GM12878 (cell line): ENCODE results near the gene SIRT3. TPM values are rescaled to one million over a fixed set of nuclear protein-coding genes. Genes with fewer than 3 reads are reported as not detected.

ENCODE experiments used
- ATAC-seq: fragments of 200-7000 bp; cut with Tn5 transposase; 3 replicates; pipeline ENCODE4 v1.9.1; 2020; ENCODE audit warnings: mild to moderate bottlenecking, moderate library complexity
- BruUV-seq: library from RNA; stranded (reverse); fragments of 400-500 nt; replicated peaks from 2 replicates; lab custom pipeline; 2021; lab: Mats Ljungman, UMichigan
- CTCF ChIA-PET: fragments of 300-600 bp; sonication (Branson Sonifier 250); formaldehyde crosslinking; extraction: SDS; loops from one replicate; lab custom pipeline; 2021; ENCODE audit warnings: inconsistent platforms; lab: Yijun Ruan, JAX
- POLR2A ChIA-PET: fragments of 350-600 bp; formaldehyde crosslinking; extraction: SDS; loops from one replicate; lab custom pipeline; 2021; ENCODE audit warnings: inconsistent platforms; lab: Charles Lee
- RAD21 ChIA-PET: fragments of 300-600 bp; sonication (Branson Sonifier 250); formaldehyde crosslinking; loops from one replicate; lab custom pipeline; 2023; ENCODE audit warnings: antibody characterized with exemption; ENCODE audit not compliant: unreplicated experiment; lab: Charles Lee
- SMC1A ChIA-PET: fragments of 300-600 bp; sonication (Branson Sonifier 250); formaldehyde crosslinking; loops from one replicate; lab custom pipeline; 2023; ENCODE audit not compliant: unreplicated experiment, uncharacterized antibody; lab: Charles Lee
- DNase-seq: peaks from one replicate; pipeline ENCODE4 v3.0.0-alpha.2; 2011; ENCODE audit warnings: low read depth, low spot score
- FAIRE-seq: peaks from 3 replicates; lab custom pipeline; 2011; peaks lifted over from hg19 to GRCh38; lab: Jason Lieb, UNC
- H2AFZ ChIP-seq: 2 replicates; pipeline ENCODE4 v1.6.0; 2011; ENCODE audit warnings: low read depth, low read length, control low read depth; ENCODE audit not compliant: control insufficient read depth
- H3K27ac ChIP-seq: 2 replicates; pipeline ENCODE4 v1.5.1; 2011; ENCODE audit warnings: control low read depth; ENCODE audit not compliant: control insufficient read depth, insufficient read depth
- H3K27me3 ChIP-seq, 2 experiments: replicated peaks in 1 of 2; 2 replicates each; pipeline versions ENCODE4 v1.6.0 to v1.6.1; 2011; ENCODE audit warnings: low read length in 1 of 2; ENCODE audit not compliant: control insufficient read depth in 2 of 2, insufficient read depth in 2 of 2
- H3K36me3 ChIP-seq, 2 experiments: 2 replicates each; pipeline ENCODE4 v1.5.1; 2011; ENCODE audit warnings: low read length in 1 of 2; ENCODE audit not compliant: control insufficient read depth in 2 of 2, insufficient read depth in 2 of 2
- H3K4me1 ChIP-seq: 2 replicates; pipeline ENCODE4 v1.6.1; 2011; ENCODE audit warnings: mild to moderate bottlenecking, low read length, moderate library complexity, mixed read lengths; ENCODE audit not compliant: control insufficient read depth, insufficient read depth
- H3K4me2 ChIP-seq: 2 replicates; pipeline ENCODE4 v1.6.0; 2011; ENCODE audit warnings: control low read depth; ENCODE audit not compliant: control insufficient read depth, insufficient read depth
- H3K4me3 ChIP-seq: fragments of 200-600 bp; sonication (generic); 2 replicates; pipeline ENCODE4 v1.5.1; 2016
- H3K79me2 ChIP-seq: 2 replicates; pipeline ENCODE4 v1.6.0; 2011; ENCODE audit warnings: low read length; ENCODE audit not compliant: control insufficient read depth, insufficient read depth
- H3K9ac ChIP-seq: 2 replicates; pipeline ENCODE4 v1.8.0; 2011; ENCODE audit warnings: low read length, control low read depth, mixed read lengths; ENCODE audit not compliant: control insufficient read depth, insufficient read depth
- H3K9me3 ChIP-seq: replicated peaks from 3 replicates; pipeline ENCODE4 v1.5.1; 2011; ENCODE audit warnings: mild to moderate bottlenecking, low read length; ENCODE audit not compliant: control insufficient read depth, insufficient read depth
- H4K20me1 ChIP-seq: 2 replicates; pipeline ENCODE4 v1.6.0; 2011; ENCODE audit not compliant: control insufficient read depth, insufficient read depth
- DPF2 ChIP-seq: fragments of 450-650 bp; IDR thresholded peaks from 2 replicates; pipeline ENCODE4 v1.6.1; 2017; ENCODE audit warnings: mild to moderate bottlenecking
- PAX8 ChIP-seq: fragments of 450-650 bp; IDR thresholded peaks from 2 replicates; pipeline ENCODE4 v1.6.1; 2017; ENCODE audit warnings: mild to moderate bottlenecking, moderate library complexity
- POLR2A ChIP-seq: IDR thresholded peaks from 2 replicates; pipeline ENCODE4 v1.6.1; 2011; ENCODE audit warnings: low read depth, mild to moderate bottlenecking, low read length
- WGBS: methylation state at CpG from one replicate; pipeline ENCODE4 v1.1.6; 2016; ENCODE audit warnings: low lambda C conversion rate; ENCODE audit not compliant: insufficient replicate concordance, insufficient coverage; ENCODE audit errors: missing lambda C conversion rate; 5-methylcytosine and 5-hydroxymethylcytosine counted together
- in situ Hi-C: fragments of 300-500 bp; cut with MboI; formaldehyde crosslinking; loops from 9 replicates; pipeline ENCODE4 v1.14.3; 2018; ENCODE audit warnings: mixed read lengths
- intact Hi-C: fragments of 100-400 bp; cut with micrococcal nuclease; formaldehyde crosslinking; loops from one replicate; pipeline ENCODE4 v1.14.2; 2022; ENCODE audit not compliant: unreplicated experiment
- polyA plus RNA-seq, 11 experiments: library from polyadenylated mRNA; depleted of rRNA in 4 of 11; unstranded in 6 of 11; stranded (reverse) in 5 of 11; fragments of >200 nt; fragmentation: Nextera tagmentation in 4 of 11; fragmentation: Illumina TruSeq in 1 of 11; extraction: Ambion mirVana in 4 of 11; extraction: Trizol in 1 of 11; gene quantifications; 1 replicate in 1 of 11; 2 replicates in 10 of 11; pipeline versions ENCODE4 v1.2.1 to v1.2.3, GENCODE V29; 2011 to 2016; ENCODE audit warnings: inconsistent platforms in 2 of 11, missing spikeins in 2 of 11, low read depth in 1 of 11
- total RNA-seq, 4 experiments: library from RNA; depleted of rRNA in 3 of 4; stranded (reverse); fragments of >200 nt in 3 of 4; fragmentation: Illumina TruSeq in 1 of 4; extraction: Trizol in 1 of 4; gene quantifications; 2 replicates each; pipeline versions ENCODE4 v1.2.1 to v1.2.3, GENCODE V29; 2013 to 2021
- TF ChIP-seq, protein P1 (sequence below): IDR thresholded peaks from 2 replicates; pipeline ENCODE4 v1.6.1; 2011; ENCODE audit warnings: borderline replicate concordance, low read depth, mild to moderate bottlenecking, moderate library complexity, mixed read lengths, low read length; ENCODE audit not compliant: insufficient read depth; ENCODE audit errors: extremely low read length
- TF ChIP-seq, protein P2 (sequence below): IDR thresholded peaks from 2 replicates; pipeline ENCODE4 v1.6.1; 2012; ENCODE audit warnings: improper control_type of control experiment, low read depth, low read length; ENCODE audit not compliant: insufficient replicate concordance

Gene SIRT3
- total and polyA plus RNA-seq, 10 of the 15 experiments (the other 5 are each of a cell fraction or from before 2014, with no cell fraction given): 0.90 to 23.2 (median 12.6) TPM

DNA sequence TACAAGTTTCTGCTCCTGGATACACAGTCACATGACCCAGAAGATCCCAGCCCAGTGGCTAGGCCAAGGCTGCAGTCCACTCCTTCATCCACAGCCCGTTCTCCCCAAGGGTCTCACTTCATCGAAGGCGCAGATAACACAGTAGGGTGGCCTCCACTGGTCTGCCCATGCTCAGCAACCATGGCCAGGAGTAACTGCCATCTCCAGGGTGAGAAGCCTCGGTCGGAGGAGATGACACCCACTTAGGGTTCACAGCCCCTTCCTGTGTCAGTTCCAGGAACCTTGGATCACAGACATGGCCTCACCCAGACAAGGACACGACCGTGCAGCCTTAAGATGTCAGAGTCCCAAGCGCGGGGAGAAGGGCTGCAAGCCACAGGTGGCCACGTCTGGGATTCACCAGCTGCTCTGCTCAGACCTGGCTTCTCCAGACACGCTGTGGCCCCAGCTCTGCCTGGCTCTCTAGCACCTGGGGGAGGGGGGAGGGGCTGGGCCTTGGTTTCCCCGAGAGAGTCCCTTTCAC is 31.5 kb downstream of the SIRT3 start:
- Histone ChIP-seq H4K20me1 (peaks cover 11% of the 10 kb centered on the region), H3K79me2 (peaks cover 44% of the 10 kb centered on the region), H3K27me3 (no peaks in the 10 kb centered on the region), H3K9me3 (no peaks in the 10 kb centered on the region), H3K27ac (no peak overlapping the region), H3K9ac (no peak overlapping the region), H3K36me3 (peaks cover 4 to 22% of the 10 kb centered on the region in 2 experiments), H2AFZ (no peak overlapping the region), H3K4me2 (no peak overlapping the region), H3K4me3 (no peak overlapping the region), H3K4me1 (peaks cover 14% of the 10 kb centered on the region)
- BruUV-seq: no TSS peak
- RAD21 ChIA-PET: no interaction called here
- no peak for FAIRE-seq
- ATAC-seq: no peak
- DNase-seq: no peak
- POLR2A ChIA-PET: interaction anchor here (0.6 to 2.2 kb wide), 3 partner anchors 12 to 244 kb away, joined by 4 to 6 read pairs (median 5); no protein-coding TSS in a partner anchor
- intact Hi-C loops (loop anchor here (5.0 to 10.0 kb wide), 3 partner anchors 103 to 240 kb away; partner anchors contain the start of genes ANO9 and IFITM2), in situ Hi-C loops (loop anchor here (5.0 to 10.0 kb wide), 2 partner anchors 160 to 303 kb away; partner anchors contain the start of genes B4GALNT4 and RNH1)
- WGBS: 90% methylated on average over 12 of the region's 12 CpGs
- CTCF ChIA-PET: interaction anchor here (1.3 kb wide), 1 partner anchor 53 kb away, joined by 3 read pairs; no protein-coding TSS in a partner anchor
- TF ChIP-seq, protein P1, sequence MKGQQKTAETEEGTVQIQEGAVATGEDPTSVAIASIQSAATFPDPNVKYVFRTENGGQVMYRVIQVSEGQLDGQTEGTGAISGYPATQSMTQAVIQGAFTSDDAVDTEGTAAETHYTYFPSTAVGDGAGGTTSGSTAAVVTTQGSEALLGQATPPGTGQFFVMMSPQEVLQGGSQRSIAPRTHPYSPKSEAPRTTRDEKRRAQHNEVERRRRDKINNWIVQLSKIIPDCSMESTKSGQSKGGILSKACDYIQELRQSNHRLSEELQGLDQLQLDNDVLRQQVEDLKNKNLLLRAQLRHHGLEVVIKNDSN: no peak
- TF ChIP-seq PAX8: no peak
- TF ChIP-seq POLR2A: 0 out of 2 replicates have a peak, but pooled peaks have one; percentile 32
- TF ChIP-seq DPF2: no peak
- TF ChIP-seq, protein P2, sequence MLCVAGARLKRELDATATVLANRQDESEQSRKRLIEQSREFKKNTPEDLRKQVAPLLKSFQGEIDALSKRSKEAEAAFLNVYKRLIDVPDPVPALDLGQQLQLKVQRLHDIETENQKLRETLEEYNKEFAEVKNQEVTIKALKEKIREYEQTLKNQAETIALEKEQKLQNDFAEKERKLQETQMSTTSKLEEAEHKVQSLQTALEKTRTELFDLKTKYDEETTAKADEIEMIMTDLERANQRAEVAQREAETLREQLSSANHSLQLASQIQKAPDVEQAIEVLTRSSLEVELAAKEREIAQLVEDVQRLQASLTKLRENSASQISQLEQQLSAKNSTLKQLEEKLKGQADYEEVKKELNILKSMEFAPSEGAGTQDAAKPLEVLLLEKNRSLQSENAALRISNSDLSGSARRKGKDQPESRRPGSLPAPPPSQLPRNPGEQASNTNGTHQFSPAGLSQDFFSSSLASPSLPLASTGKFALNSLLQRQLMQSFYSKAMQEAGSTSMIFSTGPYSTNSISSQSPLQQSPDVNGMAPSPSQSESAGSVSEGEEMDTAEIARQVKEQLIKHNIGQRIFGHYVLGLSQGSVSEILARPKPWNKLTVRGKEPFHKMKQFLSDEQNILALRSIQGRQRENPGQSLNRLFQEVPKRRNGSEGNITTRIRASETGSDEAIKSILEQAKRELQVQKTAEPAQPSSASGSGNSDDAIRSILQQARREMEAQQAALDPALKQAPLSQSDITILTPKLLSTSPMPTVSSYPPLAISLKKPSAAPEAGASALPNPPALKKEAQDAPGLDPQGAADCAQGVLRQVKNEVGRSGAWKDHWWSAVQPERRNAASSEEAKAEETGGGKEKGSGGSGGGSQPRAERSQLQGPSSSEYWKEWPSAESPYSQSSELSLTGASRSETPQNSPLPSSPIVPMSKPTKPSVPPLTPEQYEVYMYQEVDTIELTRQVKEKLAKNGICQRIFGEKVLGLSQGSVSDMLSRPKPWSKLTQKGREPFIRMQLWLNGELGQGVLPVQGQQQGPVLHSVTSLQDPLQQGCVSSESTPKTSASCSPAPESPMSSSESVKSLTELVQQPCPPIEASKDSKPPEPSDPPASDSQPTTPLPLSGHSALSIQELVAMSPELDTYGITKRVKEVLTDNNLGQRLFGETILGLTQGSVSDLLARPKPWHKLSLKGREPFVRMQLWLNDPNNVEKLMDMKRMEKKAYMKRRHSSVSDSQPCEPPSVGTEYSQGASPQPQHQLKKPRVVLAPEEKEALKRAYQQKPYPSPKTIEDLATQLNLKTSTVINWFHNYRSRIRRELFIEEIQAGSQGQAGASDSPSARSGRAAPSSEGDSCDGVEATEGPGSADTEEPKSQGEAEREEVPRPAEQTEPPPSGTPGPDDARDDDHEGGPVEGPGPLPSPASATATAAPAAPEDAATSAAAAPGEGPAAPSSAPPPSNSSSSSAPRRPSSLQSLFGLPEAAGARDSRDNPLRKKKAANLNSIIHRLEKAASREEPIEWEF: no peak
- SMC1A ChIA-PET: no interaction called here
